SK-N-MC (cell line): ENCODE measurements around the gene MAT2B.
"Not testable (repeated sequence)": the region's sequence is repeated elsewhere in the genome, so short reads cannot be mapped to it uniquely, and the experiment has no call there.

ENCODE experiments used
- DNase-seq: peaks from one replicate; pipeline ENCODE4 v3.0.0-alpha.2; 2011; ENCODE audit warnings: low read depth, low spot score
- H3K27ac ChIP-seq: fragments of 200-600 bp; sonication (generic); 2 replicates; pipeline ENCODE4 v1.5.1; 2016; ENCODE audit warnings: mixed run types
- H3K36me3 ChIP-seq: fragments of 200-600 bp; sonication (generic); 2 replicates; pipeline ENCODE4 v1.6.1; 2017; ENCODE audit warnings: antibody characterized with exemption, low read length, mixed read lengths; ENCODE audit not compliant: insufficient read depth
- H3K4me3 ChIP-seq: fragments of 200-600 bp; sonication (generic); 2 replicates; pipeline ENCODE4 v1.5.1; 2016
- H3K9ac ChIP-seq: fragments of 200-600 bp; sonication (generic); 2 replicates; pipeline ENCODE4 v1.8.0; 2017; ENCODE audit warnings: mixed run types, mixed read lengths; ENCODE audit not compliant: insufficient read length
- H3K9me3 ChIP-seq: fragments of 200-600 bp; sonication (generic); 2 replicates; pipeline ENCODE4 v1.6.1; 2017; ENCODE audit warnings: low read depth, mild to moderate bottlenecking, antibody characterized with exemption, low read length, moderate library complexity, mixed read lengths
- EZH2 ChIP-seq: fragments of 200-600 bp; sonication (generic); IDR thresholded peaks from one replicate; pipeline ENCODE4 v1.6.1; 2017; ENCODE audit warnings: antibody characterized with exemption
- FOXP2 ChIP-seq: optimal IDR thresholded peaks from 2 replicates; pipeline ENCODE3; 2011; ENCODE audit warnings: mild to moderate bottlenecking, moderate library complexity; ENCODE audit not compliant: insufficient read depth; ENCODE audit errors: extremely low read length, control extremely low read depth
- POLR2AphosphoS5 ChIP-seq: IDR thresholded peaks from 2 replicates; pipeline ENCODE4 v1.6.1; 2012; ENCODE audit warnings: mild to moderate bottlenecking, low read depth, low read length, borderline replicate concordance

Gene MAT2B

DNA sequence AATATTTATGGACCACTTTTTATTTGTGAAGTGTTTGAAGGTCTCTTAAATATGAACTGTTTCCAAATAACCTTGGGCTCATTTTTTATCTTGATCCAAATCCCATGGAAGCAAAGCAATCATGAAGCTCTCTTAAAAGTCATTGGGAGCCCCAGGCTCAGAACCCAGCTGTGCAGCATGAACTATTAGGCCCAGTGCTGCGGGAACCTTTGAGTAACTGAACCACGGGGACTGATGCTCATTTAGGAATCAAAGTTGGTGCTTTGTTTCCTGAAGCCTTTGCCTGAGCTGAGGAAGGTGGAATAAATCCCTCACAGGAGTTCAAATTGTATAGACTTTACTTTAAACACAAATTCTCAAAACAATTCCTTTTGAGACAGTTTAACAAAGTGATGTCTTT, 27.8 kb downstream of the MAT2B start:
- H3K27ac ChIP-seq, result no peak overlapping the region
- no peak overlapping the region for H3K9ac ChIP-seq
- H3K9me3 ChIP-seq, result no peaks in the 10 kb centered on the region
- no peak for DNase-seq
- H3K36me3 ChIP-seq, result no peaks in the 10 kb centered on the region
- TF ChIP-seq POLR2AphosphoS5 (no peak), FOXP2 (no peak), EZH2 (no peak)
- H3K4me3 ChIP-seq, result no peak overlapping the region

- TF ChIP-seq EZH2, result no peak
- TF ChIP-seq POLR2AphosphoS5, result no peak
- TF ChIP-seq FOXP2, result no peak
- H3K27ac ChIP-seq, result no peak overlapping the region
- no peak overlapping the region for H3K9ac ChIP-seq
- H3K4me3 ChIP-seq, result no peak overlapping the region
- H3K36me3 ChIP-seq, result no peaks in the 10 kb centered on the region
- DNase-seq, result no peak
- H3K9me3 ChIP-seq, result no peaks in the 10 kb centered on the region
Measured at GRCh38 chr5:163534492-163535094, 29.2 kb downstream of the MAT2B start.

GRCh38 chr5:163535290-163535689, 29.9 kb downstream of the MAT2B start:
- Histone ChIP-seq H3K36me3 (no peaks in the 10 kb centered on the region), H3K27ac (no peak overlapping the region), H3K4me3 (no peak overlapping the region), H3K9me3 (no peaks in the 10 kb centered on the region), H3K9ac (no peak overlapping the region)
- no peak for TF ChIP-seq FOXP2
- no peak for TF ChIP-seq POLR2AphosphoS5
- no peak for DNase-seq

- not testable (repeated sequence) for H3K9ac ChIP-seq, H3K27ac ChIP-seq, H3K9me3 ChIP-seq, H3K4me3 ChIP-seq, H3K36me3 ChIP-seq, DNase-seq
Measured at GRCh38 chr5:163536442-163536841, 31.0 kb downstream of the MAT2B start.

DNA sequence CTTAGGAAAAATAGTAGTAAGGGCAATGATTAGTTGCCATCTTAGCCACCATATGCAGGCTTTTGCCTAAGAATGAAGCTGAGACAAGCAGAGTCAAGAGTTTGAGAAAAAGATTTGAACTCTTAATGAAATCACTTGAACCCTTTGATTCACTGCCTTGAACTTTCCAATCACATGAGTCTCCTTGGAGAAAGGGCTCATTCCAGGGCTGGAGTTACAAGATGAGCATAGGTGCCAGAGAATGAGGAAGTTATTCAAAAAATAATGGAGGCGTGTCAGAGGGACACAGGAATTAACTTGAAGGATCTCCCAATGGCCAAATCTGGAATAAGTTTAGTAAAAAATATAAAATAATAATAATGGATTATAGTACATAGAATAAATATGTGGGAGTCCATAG, 35.3 kb downstream of the MAT2B start:
- H3K27ac ChIP-seq, result no peak overlapping the region
- no peak for DNase-seq

DNA sequence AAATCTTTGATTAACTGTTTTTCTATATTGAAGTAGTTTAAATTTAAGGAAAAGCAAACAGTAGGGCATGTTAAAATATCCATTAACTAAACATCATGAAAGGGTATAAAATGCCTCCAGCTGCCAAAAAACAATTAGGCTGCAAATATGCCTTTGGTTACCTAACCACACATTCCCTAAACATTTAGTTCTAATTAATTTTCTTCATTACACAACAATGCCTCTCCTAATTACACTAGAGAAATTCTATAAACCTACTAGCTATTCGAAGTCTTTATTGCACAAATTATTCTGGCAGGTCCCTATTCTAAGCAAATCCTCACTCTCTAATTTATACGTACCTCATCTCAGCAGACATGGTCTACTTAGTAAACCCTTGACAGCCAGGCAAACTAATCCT, 37.4 kb downstream of the MAT2B start:
- Histone ChIP-seq H3K36me3 (no peaks in the 10 kb centered on the region), H3K27ac (no peak overlapping the region), H3K9me3 (no peaks in the 10 kb centered on the region), H3K9ac (no peak overlapping the region), H3K4me3 (no peak overlapping the region)
- TF ChIP-seq POLR2AphosphoS5 (no peak), FOXP2 (no peak), EZH2 (no peak)
- no peak for DNase-seq

More for the DNA sequence above, 35.3 kb downstream of the MAT2B start:
- Histone ChIP-seq H3K36me3 (no peaks in the 10 kb centered on the region), H3K4me3 (no peak overlapping the region), H3K9ac (no peak overlapping the region), H3K9me3 (no peaks in the 10 kb centered on the region)
- TF ChIP-seq EZH2 (no peak), FOXP2 (no peak), POLR2AphosphoS5 (no peak)

DNA sequence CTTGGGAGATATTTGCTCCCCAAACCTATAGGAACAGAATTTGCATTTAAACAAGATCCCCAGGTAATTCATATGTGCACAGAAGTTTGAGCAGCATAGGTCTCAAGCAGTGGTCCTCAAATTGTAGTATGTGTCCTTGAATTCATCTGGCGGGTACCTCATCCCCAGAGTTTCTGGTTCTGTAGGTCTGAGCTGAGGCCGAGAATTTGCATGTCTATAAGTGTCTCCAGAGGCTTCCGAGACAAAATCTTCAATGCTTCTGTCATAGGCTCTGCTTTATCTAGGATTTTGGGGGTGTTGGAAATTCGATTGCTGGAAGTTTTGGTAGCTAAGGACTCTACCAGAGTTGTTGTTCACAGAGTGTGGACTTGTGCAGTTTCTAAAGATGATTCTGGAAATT, 38.6 kb downstream of the MAT2B start:
- no peak for TF ChIP-seq POLR2AphosphoS5
- H3K36me3 ChIP-seq, result no peaks in the 10 kb centered on the region
- H3K9me3 ChIP-seq, result no peaks in the 10 kb centered on the region
- H3K4me3 ChIP-seq, result no peak overlapping the region
- no peak overlapping the region for H3K9ac ChIP-seq
- DNase-seq, result no peak
- no peak overlapping the region for H3K27ac ChIP-seq

DNA sequence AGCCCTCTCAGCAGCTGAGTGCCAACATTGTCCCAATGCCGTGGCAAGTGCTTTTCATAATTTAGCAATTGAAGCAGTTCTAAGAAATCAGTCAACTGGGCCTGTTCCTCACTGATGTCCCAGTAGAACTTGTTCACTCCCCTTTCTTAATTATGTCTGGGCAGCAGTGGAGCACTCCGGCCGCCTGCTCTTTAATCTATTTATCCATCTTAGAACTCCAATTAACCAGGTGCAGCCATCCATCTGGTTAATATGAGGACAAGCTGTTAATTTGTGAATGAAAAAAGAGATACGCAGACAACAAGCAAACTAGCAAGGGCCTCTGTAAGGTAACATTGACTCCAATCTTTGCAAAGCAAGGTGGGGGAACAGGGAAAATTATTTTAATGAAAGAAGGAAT, 39.4 kb downstream of the MAT2B start:
- no peak for DNase-seq
- no peak overlapping the region for H3K9ac ChIP-seq
- no peaks in the 10 kb centered on the region for H3K9me3 ChIP-seq
- TF ChIP-seq POLR2AphosphoS5, result no peak
- no peak for TF ChIP-seq FOXP2
- no peak for TF ChIP-seq EZH2
- H3K27ac ChIP-seq, result no peak overlapping the region
- H3K4me3 ChIP-seq, result no peak overlapping the region
- no peaks in the 10 kb centered on the region for H3K36me3 ChIP-seq

- no peak for DNase-seq
- Histone ChIP-seq H3K36me3 (no peaks in the 10 kb centered on the region), H3K9me3 (no peaks in the 10 kb centered on the region), H3K27ac (no peak overlapping the region), H3K4me3 (no peak overlapping the region), H3K9ac (no peak overlapping the region)
- TF ChIP-seq EZH2 (no peak), FOXP2 (no peak), POLR2AphosphoS5 (no peak)
Measured at GRCh38 chr5:163548649-163549048, 43.2 kb downstream of the MAT2B start.

DNA sequence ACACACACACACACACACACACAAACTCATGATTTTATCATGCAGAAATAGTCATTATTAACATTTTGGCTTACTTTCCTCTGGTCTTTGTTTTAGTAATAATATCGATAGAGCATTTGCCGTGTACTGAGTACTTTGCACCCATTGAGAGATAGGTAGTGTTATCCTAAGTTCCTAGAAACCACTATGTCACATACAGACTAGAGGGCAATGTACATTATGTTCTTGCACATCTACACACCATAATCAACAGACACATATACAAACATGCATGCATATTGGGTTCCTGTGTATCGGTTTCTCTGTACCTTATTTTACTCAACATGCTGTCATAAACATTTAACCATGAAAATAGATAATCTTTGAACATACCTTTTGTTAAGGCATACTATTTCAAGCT, 45.7 kb downstream of the MAT2B start:
- H3K4me3 ChIP-seq, result no peak overlapping the region
- TF ChIP-seq EZH2 (no peak), POLR2AphosphoS5 (no peak), FOXP2 (no peak)
- H3K36me3 ChIP-seq, result no peaks in the 10 kb centered on the region
- H3K9me3 ChIP-seq, result no peaks in the 10 kb centered on the region
- H3K9ac ChIP-seq, result no peak overlapping the region
- no peak overlapping the region for H3K27ac ChIP-seq
- no peak for DNase-seq
